C4-2B (cell line): Measurements from ENCODE around the gene ITGA3.

Experiments used
- H3K27ac ChIP-seq: fragments of 450-650 bp; 2 replicates; pipeline ENCODE4 v1.5.1; 2017
- CTCF ChIP-seq: fragments of 450-650 bp; conservative IDR thresholded peaks from 2 replicates; pipeline ENCODE4 v1.5.1; 2017; ENCODE audit warnings: mild to moderate bottlenecking
- ZFX ChIP-seq: fragments of 450-650 bp; IDR thresholded peaks from 2 replicates; pipeline ENCODE4 v1.6.1; 2017

The ITGA3 gene

DNA sequence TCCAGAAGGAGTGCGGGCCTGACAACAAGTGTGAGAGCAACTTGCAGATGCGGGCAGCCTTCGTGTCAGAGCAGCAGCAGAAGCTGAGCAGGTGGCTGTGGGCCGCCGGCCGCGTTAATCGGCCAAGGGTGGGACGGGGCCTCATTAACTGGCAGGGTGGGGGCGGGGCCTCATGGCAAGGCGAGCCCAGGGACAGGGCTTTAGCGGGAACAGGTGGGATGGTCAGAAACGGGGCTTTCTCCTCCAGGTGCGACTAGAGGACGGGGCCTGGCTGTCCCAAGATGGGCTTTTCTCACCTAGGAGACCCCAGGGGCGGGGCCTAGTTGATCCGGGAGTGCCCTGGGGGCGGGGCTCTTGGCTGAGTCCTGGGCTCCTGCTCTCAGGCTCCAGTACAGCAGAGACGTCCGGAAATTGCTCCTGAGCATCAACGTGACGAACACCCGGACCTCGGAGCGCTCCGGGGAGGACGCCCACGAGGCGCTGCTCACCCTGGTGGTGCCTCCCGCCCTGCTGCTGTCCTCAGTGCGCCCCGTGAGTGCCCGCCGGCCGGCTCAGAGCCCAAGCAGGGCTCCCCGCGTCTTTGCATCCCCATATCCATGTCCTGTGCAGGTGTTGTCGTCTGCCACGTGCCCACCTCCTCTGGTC is 20.8 kb downstream of the ITGA3 start:
- TF ChIP-seq ZFX, result no peak
- no peak overlapping the region for H3K27ac ChIP-seq

DNA sequence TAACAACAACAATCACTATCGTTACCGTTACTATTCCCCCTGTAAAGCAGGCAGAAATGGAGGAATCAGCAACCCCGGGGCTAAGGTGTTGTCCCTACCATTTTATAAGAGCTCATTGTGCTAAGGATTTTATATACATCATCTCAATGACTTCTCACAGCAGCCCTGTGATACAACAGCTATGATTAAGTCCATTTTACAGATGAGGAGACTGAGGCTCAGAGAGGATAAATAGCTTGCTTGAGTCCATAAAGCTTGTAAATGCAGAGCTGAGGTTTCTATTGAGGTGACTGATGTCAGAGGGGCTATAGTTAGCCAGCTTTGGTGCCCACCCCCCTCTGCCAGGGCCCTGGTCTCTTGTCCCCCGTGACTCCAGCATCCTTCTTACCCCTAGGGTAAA is 22.5 kb downstream of the ITGA3 start:
- TF ChIP-seq CTCF (no peak), ZFX (no peak)
- no peak overlapping the region for H3K27ac ChIP-seq

- TF ChIP-seq ZFX (no peak), CTCF (no peak; the same call in 1 of the 2 replicates)
- H3K27ac ChIP-seq, result no peak overlapping the region
These were observed 23.6 kb downstream of the ITGA3 start for GRCh38 chr17:50079334-50080095.

DNA sequence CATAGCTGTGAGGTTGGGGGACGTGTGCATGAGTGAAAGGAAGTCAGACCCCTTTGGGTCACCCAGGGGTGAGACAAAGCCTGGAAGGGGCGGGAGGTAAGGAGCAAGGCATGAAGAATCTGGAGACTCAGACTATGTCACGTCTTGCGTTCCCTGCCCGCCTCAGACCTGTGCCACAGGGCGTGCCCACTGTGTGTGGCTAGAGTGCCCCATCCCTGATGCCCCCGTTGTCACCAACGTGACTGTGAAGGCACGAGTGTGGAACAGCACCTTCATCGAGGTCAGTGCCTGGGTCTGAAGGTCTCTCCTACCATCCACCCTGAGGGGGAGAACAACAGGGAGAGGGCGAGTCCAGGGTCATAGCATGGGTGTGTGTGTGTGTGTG is 24.2 kb downstream of the ITGA3 start:
- TF ChIP-seq ZFX (no peak), CTCF (no peak)
- no peak overlapping the region for H3K27ac ChIP-seq

GRCh38 chr17:50080827-50081226 is 24.9 kb downstream of the ITGA3 start:
- H3K27ac ChIP-seq, result no peak overlapping the region

GRCh38 chr17:50081757-50082156 is 25.8 kb downstream of the ITGA3 start:
- TF ChIP-seq CTCF (no peak), ZFX (no peak)
- no peak overlapping the region for H3K27ac ChIP-seq

More at GRCh38 chr17:50080827-50081226, 24.9 kb downstream of the ITGA3 start:
- TF ChIP-seq ZFX, result no peak
- no peak for TF ChIP-seq CTCF

GRCh38 chr17:50087246-50087911 is 31.5 kb downstream of the ITGA3 start:
- peak; percentile 98 for TF ChIP-seq CTCF
- TF ChIP-seq ZFX, result no peak

More at GRCh38 chr17:50087246-50087911, 31.5 kb downstream of the ITGA3 start:
- no peak overlapping the region for H3K27ac ChIP-seq
